GM21515 (cell line): ENCODE measurements around the gene EVC.
"Not testable (repeated sequence)": the region's sequence is repeated elsewhere in the genome, so short reads cannot be mapped to it uniquely, and the experiment has no call there.

Experiments
- ATAC-seq: cut with Tn5 transposase; IDR thresholded peaks from one replicate; pipeline ENCODE4 v1.9.1; 2021; ENCODE audit not compliant: unreplicated experiment

The EVC gene

DNA sequence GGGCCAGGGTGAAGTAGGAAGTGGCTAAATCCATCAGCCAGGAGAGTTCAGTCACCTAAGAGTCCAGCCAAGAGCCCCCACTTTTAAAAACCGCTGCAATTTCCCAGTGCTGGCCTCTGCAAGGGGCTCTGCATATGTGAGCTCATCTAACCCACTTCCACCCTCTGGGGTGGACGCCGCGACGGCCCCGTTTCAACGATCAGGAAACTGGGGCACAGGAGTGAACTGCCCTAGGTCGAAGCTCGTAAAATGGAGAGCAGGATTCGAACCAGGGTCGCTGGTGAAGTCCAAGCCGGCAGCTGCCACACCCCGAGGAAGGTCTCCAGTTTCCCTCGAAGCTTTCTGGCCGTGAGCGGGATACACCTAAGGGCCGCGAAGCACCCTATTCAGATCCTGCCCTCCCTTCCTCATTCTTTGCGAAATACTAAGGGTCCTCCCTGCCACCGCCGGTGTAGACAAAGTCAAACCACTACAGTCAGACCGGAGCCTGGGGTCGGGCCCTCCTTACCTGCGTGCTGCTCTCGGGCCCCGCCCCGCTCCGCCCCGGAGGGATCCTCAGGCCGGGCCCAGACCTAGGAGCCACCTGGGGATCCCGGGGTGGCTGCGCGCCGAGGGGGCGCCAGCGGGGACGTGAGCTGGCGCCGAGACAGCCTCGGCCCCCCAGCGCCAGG, 3.1 kb upstream of the EVC start:
- no peak for ATAC-seq

DNA sequence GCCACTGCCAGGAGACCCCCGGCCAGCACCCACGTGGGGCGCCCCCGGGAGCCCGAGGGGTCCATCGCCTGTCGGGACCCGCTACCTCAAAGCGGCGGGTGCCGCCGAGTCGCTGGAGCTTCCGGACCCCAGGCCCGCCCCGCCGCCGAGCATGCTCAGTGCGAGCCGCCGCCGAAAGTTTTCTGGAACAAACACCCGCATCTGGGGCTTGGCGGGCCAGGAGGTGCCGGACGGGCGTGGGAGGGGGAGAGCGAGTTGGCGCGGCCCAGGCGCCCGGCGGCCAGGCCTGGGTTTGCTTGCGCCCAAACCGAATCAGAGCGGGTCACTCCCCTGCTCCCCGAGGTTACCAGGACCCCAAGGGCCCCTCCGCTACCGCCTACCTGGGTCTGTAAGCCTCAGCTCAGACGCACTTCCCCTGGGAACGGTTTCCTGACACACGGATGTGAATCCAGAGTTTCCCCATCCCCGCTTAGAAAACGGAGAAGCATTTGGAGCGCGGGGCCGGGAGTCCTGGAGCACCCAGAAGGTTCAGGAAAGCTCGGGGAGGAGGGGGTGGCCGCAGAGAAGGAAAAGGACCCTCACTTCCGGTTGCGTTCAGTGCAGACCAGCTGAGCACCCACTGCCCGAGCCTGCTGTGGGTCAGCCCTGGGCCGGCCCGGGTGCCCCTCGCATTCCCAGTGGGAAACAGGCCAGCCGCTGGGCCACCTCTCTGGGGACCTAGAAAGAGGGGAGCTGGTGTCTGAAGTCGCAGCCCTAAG, 2.4 kb upstream of the EVC start, which contains the start of gene EVC2:
Gene EVC2, minus strand, starts transcription at position 111 of the 758 bp plus-strand sequence. Its CDS starts 46 bp downstream, at position 65.
- ATAC-seq, result no peak

DNA sequence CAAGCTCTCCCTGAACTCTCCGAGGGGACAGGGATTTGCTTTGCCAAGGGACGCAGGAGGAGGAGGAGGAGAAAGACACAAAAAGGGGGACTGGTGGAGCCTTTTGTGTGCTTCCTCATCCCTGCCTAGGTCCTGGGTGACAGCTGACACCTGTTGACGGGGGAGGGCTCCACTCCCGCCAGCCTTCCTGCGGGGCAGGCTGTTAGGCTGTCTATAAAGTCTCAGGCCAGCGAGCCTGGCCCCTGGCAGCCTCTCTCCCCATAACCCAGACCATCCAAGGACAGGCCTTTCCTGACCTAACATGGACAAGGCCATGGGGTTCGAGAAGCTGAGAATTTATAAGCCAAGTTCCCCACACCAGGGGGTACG, 1.8 kb upstream of the EVC start:
- no peak for ATAC-seq

DNA sequence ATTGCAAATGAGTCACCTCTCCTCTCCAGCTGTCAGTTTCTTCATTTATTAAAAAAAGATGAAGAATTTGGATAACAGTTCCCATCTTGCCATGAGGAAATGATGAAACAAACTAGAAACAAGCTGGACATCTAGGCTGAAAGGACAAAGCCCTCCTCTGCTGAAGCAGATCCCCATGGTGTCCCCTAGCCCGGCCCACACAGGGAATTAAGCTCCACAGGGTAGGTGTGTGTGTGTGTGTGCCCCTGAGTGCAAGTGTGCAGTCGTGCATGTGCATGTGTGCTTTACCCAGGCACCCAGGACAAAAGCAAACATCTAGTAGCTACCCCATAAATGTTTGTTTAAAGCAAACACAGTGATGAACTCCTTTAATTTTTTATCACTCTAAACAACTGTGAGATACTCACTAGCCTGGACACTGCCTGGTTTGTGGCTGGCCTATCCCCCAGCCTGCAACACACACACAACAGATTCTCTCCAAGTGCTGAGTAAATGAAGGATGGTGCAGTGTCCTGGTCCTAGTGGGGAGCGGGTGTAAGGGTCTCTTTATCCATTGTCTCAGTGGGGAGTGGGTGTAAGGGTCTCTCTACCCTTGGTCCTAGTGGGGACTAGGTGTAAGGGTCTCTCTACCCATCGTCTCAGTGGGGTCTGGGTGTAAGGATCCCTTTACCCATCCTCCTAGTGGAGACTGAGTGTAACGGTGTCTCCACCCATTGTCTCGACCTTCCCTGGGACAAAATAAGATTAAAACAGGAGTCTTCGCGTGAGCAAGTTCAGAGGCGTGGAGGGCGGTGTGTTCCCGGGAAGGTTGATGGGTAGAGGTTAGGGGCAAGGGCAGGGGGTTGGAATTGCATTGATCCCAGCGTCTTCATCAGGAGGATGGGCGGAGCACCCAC, 688 bp upstream of the EVC start:
- no peak for ATAC-seq

DNA sequence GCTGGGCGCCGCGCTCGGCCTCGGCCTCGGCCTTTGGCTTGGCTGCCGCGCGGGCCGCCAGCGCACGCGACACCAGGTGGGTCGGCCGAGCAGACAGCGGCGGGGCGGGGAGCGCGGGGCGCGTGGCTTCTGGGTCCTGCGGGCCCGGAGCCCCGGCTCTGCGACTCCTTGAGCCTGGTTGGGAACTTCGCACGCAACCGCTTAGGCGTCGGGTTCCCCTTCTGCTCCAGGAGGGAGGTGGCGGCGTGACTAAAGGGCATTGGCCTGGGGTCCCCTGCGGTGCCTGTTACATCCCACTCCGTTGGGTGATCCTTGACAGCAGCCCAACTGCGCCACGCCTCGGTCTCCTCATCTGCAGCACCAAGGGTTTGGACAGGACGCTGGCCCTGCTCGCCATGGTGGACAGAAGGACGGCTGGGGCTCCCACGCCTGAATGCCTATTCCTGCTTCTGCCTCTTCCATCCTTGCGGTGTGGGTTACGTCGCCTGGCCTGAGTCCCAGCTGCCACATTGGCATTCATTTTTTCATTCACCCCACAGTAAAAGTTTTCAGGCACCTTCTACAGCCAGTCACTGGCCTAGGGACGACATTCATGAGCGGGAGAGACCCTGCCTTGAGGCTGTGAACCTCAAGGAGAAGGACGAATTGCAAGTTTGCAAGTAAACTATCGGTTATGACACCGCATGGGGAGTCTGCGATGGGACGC, 631 bp downstream of the EVC start:
- ATAC-seq, result no peak

DNA sequence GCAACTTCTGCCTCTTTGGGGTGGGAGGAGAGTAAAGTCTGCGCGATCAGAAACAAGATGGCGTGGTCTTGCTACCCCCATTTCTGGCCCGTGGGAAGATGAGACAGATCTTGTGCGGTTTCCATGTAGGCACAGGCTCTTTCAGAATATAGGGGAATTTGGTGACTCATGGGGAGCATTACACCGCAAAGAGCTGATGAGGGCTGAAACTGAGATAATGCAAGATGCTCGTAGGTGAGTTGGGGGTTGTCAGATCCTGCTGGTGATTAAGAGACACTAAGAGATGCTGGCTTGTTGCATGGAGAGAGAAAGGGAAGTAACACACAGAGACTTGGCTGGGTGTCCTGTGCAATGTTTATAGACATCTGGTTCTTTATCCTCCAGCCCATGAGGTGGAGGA, 1.5 kb downstream of the EVC start:
- ATAC-seq, result no peak

DNA sequence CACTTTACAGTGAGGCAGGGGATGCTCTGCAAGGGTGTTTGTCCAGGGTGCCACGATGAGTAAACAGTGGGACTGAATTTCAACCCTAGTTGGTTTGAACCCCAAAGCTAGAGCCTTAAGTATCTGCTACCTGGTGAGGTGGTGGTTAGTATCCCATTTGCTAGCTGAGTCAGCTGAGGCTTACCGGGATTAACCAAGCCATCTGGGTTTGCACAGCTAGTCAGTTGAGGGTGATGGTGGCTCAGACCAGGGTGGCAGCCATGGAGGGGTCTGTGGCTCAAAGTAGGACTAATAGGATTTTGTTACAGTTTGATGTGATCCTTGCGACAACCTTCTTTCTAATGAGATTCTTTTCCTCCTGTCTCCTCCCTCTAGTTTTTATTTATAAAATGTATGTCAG, 1.9 kb downstream of the EVC start:
- ATAC-seq, result no peak

DNA sequence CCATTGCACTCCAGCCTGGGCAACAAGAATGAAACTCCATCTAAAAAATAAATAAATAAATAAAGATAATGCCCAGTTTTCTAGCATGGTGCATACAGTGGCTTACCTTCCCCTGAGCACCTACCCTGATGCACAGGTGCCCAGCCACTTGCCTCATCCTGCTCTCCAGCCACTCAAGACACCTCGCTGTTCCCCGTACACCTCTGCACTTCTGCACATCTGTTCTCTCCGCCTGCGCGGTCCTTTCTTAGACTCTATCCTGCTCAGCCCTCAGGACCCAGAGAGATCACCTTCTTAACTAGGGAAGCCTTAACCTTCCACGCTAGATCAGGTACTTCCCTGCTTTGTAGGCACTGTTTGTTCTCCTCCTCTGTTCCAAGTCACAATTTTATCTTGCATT, 2.9 kb downstream of the EVC start:
- no peak for ATAC-seq

DNA sequence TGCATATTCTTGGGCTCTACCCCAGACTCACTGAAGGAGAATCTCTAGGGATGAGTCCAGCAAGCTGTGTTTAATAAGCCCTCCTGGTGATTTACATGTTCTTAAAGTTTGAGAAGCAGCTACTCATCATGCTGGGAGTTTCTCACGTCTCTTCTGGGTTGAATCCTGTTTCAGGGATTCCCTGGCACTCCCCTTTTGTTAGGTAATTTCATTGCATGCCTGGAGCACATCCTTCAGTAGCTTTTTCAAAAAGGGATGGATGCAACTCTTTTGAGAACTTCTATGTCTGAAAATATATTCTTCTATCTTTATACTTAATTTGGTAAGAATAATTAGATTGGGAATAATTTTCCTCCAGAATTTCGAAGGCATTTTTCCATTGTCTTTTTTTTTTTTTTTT, 4.4 kb downstream of the EVC start:
- ATAC-seq, result no peak

DNA sequence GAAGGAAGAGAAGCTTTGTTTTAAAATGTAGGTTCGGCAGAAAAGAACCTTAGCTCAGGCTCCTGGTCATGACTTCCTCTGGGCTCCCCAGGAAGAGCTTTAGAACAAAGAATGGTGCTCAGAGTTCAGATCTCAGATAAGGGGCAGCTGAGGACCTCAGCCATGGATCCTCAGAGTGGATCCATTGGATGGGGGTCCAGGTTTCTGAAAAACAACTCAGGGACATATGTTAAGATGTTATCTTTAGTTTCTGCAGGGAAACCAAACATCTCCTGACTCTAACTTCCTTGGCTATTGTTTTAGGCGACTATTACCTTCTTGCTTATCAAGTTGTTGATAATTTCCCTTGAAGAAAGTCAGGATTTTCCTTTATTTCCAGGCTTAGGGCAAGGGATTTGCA, 5.4 kb downstream of the EVC start:
- ATAC-seq, result no peak

DNA sequence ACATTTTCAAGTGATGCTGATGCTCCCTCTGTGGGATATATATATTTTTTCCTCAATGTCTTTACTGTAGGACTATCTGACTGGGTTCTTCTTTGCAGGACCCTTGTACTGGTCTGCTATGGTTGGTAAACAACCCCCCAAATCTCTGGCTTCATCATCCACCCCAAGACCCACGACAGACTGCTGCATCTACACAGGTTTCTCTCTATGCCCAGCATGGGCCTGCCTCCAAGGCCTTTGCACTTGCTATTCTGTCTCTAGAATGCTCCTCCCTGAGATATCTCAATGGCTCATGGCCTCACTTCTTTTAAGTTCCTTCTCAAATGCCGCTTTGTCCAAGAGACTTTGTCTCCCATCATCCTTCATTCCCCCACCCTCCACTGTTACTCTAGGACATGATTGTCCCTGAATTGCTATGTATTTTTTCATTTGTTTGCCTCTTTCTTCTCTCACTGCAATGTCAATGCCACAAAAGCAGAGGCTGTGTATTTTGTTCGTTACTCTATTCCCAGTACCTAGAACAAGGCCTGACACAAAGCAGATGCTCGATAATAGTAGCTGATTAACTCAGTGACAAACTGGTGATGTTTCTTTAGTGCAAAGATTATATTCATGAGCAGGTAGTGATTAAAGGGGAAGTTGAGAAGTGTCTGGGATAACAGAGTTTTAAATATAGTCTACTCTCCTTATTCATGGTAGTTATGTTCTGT, 6.6 kb downstream of the EVC start:
- ATAC-seq, result no peak

DNA sequence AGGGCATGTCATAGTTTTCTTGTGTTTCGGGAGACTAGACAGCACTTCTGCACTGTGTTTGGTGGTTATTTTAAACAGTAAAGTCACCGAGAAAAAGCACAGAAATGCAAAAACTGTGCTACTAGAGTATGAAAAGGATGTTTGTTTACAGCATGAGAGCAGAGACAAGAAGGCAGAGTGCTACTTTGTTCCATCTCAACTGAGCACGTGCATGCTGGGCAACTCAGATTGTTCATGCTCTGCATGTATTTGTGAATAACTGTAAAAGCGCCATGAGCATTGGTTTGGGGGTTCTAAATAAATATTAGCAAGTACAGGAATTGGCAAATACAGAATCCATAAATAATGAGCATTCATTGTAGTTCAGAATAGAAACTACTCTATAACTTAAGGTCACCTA, 7.4 kb downstream of the EVC start:
- ATAC-seq, result no peak

DNA sequence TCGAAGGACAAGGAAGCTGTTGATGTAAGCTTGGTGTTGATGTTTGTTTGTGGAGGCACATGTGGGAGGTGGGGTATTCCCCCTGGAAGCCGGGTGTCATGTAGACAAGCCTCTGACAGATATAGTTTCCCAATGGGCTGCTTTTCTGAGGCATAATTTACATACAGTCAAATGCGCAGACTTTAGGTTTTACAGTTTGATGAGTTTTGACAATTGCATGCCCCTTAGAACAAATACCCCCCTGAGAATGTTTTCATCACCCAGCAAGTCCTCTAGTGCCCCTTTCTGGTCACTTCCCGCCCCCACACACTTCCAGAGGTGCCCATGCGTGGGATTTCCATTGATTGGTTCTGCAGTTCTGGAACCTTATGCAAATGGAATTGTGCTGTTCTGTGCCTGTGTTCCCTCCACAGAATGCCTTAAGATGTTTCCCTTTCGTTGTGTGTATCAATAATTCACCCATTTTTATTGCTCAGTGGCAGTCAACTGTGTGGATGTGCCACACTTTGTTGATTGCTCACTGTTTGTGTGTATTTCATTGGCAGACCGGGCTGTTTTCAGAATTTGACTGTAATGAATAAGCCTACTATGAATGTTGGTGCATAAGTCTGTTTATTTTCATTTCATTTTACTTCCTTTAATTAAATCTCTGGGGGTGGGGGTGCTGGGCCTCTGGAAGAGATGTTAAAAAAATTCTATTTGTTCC, 8.5 kb downstream of the EVC start:
- ATAC-seq, result no peak

DNA sequence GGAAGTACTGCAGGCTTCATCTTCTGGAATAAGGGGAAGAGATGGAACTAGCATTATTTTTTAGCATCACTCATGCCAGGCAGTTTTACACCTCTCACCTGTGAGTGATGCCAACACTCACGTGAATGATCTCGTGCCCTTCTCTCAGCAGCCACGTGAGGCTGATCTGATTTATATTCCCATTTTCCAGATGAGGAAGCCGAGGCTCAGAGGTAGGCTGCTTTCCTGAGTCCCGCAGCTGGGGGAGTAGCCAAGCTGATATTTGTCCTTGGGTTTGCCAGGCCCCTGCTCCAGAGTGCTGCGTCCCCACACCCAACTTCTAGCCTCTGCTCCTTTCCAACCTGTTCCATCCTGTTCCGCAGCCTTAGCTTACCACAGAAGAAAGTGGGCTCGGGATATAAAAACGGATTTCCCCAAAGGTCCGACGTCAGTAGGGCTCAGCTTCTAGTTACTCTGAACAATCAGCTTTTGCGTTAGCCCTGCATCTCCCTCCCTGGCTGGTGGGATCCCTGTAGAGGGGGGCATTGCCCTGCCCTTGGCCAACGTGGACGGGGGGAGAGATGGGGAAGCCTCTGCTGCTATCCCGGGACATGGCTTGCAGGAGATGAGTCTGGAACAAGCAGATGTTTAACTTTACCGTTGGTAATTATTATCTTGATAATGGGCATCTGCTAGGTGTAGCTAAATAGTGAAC, 9.3 kb downstream of the EVC start:
- no peak for ATAC-seq

DNA sequence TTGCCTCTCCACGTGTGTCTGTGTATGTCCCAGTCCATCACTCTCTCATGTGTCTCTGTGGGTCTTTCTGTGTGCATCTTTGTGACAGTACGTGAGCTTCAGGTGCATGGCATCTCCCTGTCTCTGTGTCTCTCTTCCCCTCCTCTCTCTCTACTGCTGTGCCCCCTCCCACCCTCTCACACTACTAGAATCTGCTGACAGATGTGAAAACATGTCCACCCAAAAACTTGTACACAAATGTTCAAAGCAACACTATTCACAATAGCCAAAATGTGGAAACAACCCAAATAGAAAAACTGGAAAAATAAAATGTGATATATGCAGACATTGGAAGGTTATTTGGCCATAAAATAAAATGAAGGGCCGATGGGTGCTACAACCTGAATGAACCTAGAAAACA, 10.0 kb downstream of the EVC start:
- ATAC-seq, result no peak

DNA sequence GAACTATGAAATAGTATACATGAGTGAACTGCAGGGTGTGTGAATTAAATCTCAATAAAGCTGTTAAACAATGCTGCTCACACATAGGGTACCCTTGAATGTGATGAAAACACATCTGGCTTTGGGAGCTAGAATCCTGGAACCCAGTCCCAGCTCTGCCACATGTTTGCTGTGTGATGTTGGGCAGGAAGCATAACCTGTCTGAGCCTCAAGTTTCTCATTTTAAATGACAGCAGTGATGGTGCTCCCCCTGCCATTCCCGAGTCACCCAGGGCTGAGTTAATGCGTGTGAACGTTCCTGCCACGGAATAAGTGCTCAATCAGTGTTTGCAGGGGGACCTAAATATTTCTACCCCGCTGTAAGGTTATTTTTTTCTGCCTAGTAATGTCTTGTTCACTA, 10.9 kb downstream of the EVC start:
- ATAC-seq, result no peak

DNA sequence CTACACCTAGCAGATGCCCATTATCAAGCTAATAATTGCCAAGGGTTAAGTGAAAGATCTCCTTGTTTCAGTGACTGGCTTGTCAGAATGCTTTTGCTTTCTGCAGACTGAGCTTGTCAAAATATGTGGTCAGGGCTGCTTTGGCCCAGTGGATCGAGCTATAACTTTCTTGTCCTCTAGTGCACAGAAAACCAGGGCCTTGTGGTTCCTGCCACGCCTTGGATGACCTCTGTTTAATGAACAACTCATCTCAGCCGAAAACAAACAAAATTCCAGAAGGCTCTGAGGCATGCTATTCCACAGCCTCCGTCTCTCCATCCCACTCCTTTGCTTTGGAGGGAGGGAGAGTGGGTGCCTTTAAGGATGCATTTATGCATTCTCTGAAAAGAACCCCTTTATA, 11.3 kb downstream of the EVC start:
- no peak for ATAC-seq

DNA sequence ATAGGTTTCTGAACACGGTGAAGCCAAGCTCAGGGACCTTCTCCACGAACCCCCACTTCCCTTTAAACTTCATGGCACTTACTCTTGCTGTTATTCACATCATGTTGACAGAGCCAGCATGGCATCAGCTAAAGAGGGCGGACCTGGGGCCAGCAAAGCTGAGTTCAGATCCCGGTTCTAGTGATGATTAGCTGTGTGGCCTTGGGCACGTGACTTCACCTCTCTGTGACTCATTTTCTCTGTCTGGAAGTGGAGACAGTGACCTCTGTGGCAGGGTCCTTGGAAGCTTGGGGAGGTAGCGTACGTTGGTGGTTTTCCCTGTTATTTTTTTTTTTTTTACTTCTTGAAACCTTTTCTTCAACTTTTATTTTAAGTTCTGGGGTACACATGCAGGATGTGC, 13.4 kb downstream of the EVC start:
- ATAC-seq, result no peak

DNA sequence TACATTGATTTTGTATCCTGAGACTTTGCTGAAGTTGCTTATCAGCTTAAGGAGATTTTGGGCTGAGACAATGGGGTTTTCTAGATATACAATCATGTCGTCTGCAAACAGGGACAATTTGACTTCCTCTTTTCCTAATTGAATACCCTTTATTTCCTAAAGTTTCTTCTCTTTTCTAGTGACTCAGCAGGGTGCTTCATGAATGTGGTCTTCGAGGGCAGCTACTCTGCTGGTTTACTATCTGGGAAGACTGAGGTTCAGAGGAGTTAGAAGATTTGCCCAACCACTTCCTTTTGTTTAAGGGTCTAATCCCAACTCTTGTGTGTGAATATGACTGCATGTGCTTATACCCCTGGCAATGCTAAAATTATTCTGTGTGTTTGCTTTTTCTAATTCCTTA, 17.4 kb downstream of the EVC start:
- ATAC-seq, result not testable (repeated sequence)
